AG10803 (cell line): ENCODE measurements around the gene BCAR3.

Experiments used
- DNase-seq: peaks from one replicate; pipeline ENCODE4 v3.0.0; 2010; ENCODE audit warnings: low read depth
- H3K4me3 ChIP-seq: 2 replicates; pipeline ENCODE4 v1.5.1; 2011; ENCODE audit warnings: mild to moderate bottlenecking, low read length, control low read depth
- TF ChIP-seq, protein P1 (sequence below): conservative IDR thresholded peaks from 2 replicates; pipeline ENCODE4 v1.5.1; 2011; ENCODE audit warnings: mild to moderate bottlenecking, low read length, control low read depth, inconsistent platforms

BCAR3 gene

DNA sequence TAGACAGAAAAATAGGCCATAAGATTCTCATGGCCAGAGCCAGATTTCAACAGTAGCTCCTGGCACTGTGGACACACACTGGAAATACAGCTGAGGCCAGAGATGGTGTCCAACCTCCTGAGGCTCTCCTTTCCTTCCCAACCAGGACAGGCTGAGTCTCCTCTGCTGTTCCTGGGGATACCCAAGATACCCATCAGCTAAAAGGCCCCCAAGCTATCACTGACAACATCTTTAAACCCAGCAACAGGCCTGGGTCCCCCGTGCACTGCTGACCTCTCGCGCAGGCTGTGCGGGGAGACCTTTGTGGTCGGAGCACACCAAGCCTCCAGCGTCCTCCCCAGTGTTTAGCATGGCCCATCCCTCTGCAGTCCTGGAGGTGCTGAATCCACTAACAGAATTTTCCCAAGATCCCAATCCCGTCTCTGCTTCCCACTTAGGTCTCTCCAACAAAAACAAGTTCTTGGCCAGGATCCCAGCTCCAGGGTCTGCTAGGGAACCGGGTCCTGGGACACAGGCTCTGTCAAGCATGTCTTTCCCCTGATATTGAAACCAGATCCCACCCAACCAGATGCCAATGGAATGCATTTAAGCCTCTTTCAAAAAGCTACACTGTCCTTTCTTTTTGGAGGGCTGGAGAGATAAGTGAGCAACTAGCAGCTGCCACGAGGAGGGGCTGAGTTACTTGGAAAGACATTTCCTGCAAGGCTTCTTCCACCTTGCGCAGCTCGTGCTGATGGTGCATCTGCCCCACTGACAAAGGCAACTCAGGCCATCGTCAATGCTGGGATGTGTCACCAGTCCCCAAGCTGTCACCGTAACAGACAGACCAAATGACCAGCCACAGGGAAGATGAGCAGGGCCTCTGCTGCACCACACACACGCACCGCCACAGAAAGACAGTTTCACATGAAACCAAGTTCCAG lies 73.2 kb downstream of the BCAR3 start:
- DNase-seq = no peak
- H3K4me3 ChIP-seq = no peak overlapping the region
- TF ChIP-seq, protein P1, sequence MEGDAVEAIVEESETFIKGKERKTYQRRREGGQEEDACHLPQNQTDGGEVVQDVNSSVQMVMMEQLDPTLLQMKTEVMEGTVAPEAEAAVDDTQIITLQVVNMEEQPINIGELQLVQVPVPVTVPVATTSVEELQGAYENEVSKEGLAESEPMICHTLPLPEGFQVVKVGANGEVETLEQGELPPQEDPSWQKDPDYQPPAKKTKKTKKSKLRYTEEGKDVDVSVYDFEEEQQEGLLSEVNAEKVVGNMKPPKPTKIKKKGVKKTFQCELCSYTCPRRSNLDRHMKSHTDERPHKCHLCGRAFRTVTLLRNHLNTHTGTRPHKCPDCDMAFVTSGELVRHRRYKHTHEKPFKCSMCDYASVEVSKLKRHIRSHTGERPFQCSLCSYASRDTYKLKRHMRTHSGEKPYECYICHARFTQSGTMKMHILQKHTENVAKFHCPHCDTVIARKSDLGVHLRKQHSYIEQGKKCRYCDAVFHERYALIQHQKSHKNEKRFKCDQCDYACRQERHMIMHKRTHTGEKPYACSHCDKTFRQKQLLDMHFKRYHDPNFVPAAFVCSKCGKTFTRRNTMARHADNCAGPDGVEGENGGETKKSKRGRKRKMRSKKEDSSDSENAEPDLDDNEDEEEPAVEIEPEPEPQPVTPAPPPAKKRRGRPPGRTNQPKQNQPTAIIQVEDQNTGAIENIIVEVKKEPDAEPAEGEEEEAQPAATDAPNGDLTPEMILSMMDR = peak; percentile 19; the same call in 1 of the 2 replicates

- TF ChIP-seq, protein P1 = no peak
- no peak overlapping the region for H3K4me3 ChIP-seq
- DNase-seq = peak; percentile 34
Observed at GRCh38 chr1:93607814-93608186, 73.8 kb downstream of the BCAR3 start.

GRCh38 chr1:93605812-93606512 lies 75.7 kb downstream of the BCAR3 start:
- TF ChIP-seq, protein P1 = no peak
- H3K4me3 ChIP-seq = no peak overlapping the region
- DNase-seq = peak; percentile 92

- TF ChIP-seq, protein P1 = no peak
- H3K4me3 ChIP-seq = no peak overlapping the region
- DNase-seq = no peak
Observed at GRCh38 chr1:93605026-93605568, 76.5 kb downstream of the BCAR3 start.

- no peak overlapping the region for H3K4me3 ChIP-seq
- DNase-seq = no peak
- TF ChIP-seq, protein P1 = no peak
Observed at GRCh38 chr1:93604411-93604810, 77.2 kb downstream of the BCAR3 start.

DNA sequence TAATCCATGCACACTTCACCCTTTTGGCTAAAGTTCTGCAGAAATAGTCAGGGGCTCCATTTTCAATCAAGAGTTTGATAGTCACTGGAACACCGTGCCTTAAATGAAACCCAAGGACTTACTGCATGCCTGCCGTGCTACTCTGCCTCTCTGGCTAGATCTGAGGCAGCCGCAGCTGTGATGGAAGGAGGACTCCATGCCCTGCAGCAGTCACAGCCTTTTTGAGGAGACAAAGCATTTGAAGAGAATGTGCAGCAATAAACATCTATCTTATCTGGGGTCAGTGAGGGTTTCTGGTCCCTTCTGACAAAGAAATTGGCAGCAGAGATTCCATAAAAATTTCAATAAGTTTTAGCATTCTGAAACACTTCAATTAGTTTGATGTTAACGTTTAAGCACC lies 78.0 kb downstream of the BCAR3 start:
- TF ChIP-seq, protein P1 = no peak
- no peak for DNase-seq
- H3K4me3 ChIP-seq = no peak overlapping the region
